ENCODE data around the gene PLCL1. TPM values are rescaled to one million over a fixed set of nuclear protein-coding genes. Genes with fewer than 3 reads are reported as not detected.

PLCL1 gene
- total RNA-seq, 1 experiment from 2014 or later, result 0.07 TPM

GRCh38 chr2:197858607-197859140, 54.3 kb downstream of the PLCL1 start:
- no peak overlapping the region for H3K9ac ChIP-seq (ENCODE audit: low read length)
- no peak overlapping the region for H3K27ac ChIP-seq (ENCODE audit: low read depth, low read length)
- H3K9me3 ChIP-seq (ENCODE audit: control insufficient read depth in 1 of 2, insufficient read depth in 1 of 2, low read depth in 1 of 2, low read length in 2 of 2), result no peaks in the 10 kb centered on the region
- TF ChIP-seq EGR1 (IDR thresholded peaks at IDR 0.05; ENCODE audit: low read depth), result no peak
- TF ChIP-seq, protein P1, sequence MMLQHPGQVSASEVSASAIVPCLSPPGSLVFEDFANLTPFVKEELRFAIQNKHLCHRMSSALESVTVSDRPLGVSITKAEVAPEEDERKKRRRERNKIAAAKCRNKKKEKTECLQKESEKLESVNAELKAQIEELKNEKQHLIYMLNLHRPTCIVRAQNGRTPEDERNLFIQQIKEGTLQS (IDR thresholded peaks at IDR 0.05), result no peak
- TF ChIP-seq ZFX (IDR thresholded peaks at IDR 0.05), result no peak
- no peak for TF ChIP-seq CEBPB (IDR thresholded peaks at IDR 0.05; ENCODE audit: low read depth)
- TF ChIP-seq SIN3A (IDR thresholded peaks at IDR 0.05; ENCODE audit: low read depth), result no peak
- no peak for TF ChIP-seq JUND (IDR thresholded peaks at IDR 0.05)
- TF ChIP-seq, protein P2, sequence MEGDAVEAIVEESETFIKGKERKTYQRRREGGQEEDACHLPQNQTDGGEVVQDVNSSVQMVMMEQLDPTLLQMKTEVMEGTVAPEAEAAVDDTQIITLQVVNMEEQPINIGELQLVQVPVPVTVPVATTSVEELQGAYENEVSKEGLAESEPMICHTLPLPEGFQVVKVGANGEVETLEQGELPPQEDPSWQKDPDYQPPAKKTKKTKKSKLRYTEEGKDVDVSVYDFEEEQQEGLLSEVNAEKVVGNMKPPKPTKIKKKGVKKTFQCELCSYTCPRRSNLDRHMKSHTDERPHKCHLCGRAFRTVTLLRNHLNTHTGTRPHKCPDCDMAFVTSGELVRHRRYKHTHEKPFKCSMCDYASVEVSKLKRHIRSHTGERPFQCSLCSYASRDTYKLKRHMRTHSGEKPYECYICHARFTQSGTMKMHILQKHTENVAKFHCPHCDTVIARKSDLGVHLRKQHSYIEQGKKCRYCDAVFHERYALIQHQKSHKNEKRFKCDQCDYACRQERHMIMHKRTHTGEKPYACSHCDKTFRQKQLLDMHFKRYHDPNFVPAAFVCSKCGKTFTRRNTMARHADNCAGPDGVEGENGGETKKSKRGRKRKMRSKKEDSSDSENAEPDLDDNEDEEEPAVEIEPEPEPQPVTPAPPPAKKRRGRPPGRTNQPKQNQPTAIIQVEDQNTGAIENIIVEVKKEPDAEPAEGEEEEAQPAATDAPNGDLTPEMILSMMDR (IDR thresholded peaks at IDR 0.05 in 2 of 3, conservative IDR thresholded peaks at IDR 0.05 in 1 of 3; ENCODE audit: borderline replicate concordance in 1 of 3, insufficient read depth in 1 of 3, low read depth in 2 of 3, low read length in 2 of 3), result no peak
- no peak for TF ChIP-seq POLR2A (IDR thresholded peaks at IDR 0.05; ENCODE audit: borderline replicate concordance, extremely low read depth, insufficient read depth, insufficient read length)
- no peak for TF ChIP-seq EZH2phosphoT487 (IDR thresholded peaks at IDR 0.05; ENCODE audit: borderline replicate concordance)
- no peak for TF ChIP-seq FOSL1 (IDR thresholded peaks at IDR 0.05; ENCODE audit: low read depth)
- TF ChIP-seq SP1 (IDR thresholded peaks at IDR 0.05; ENCODE audit: low read depth), result no peak
- TF ChIP-seq, protein P3, sequence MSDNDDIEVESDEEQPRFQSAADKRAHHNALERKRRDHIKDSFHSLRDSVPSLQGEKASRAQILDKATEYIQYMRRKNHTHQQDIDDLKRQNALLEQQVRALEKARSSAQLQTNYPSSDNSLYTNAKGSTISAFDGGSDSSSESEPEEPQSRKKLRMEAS (IDR thresholded peaks at IDR 0.05), result no peak
- TF ChIP-seq, protein P4, sequence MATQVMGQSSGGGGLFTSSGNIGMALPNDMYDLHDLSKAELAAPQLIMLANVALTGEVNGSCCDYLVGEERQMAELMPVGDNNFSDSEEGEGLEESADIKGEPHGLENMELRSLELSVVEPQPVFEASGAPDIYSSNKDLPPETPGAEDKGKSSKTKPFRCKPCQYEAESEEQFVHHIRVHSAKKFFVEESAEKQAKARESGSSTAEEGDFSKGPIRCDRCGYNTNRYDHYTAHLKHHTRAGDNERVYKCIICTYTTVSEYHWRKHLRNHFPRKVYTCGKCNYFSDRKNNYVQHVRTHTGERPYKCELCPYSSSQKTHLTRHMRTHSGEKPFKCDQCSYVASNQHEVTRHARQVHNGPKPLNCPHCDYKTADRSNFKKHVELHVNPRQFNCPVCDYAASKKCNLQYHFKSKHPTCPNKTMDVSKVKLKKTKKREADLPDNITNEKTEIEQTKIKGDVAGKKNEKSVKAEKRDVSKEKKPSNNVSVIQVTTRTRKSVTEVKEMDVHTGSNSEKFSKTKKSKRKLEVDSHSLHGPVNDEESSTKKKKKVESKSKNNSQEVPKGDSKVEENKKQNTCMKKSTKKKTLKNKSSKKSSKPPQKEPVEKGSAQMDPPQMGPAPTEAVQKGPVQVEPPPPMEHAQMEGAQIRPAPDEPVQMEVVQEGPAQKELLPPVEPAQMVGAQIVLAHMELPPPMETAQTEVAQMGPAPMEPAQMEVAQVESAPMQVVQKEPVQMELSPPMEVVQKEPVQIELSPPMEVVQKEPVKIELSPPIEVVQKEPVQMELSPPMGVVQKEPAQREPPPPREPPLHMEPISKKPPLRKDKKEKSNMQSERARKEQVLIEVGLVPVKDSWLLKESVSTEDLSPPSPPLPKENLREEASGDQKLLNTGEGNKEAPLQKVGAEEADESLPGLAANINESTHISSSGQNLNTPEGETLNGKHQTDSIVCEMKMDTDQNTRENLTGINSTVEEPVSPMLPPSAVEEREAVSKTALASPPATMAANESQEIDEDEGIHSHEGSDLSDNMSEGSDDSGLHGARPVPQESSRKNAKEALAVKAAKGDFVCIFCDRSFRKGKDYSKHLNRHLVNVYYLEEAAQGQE (IDR thresholded peaks at IDR 0.05; ENCODE audit: low read depth), result no peak
- no peak for TF ChIP-seq ELF1 (IDR thresholded peaks at IDR 0.05; ENCODE audit: borderline replicate concordance, low read depth)
- TF ChIP-seq TCF7L2 (IDR thresholded peaks at IDR 0.05; ENCODE audit: borderline replicate concordance, extremely low read depth, insufficient read depth, insufficient read length), result no peak
- no peak for TF ChIP-seq EZH2 (IDR thresholded peaks at IDR 0.05)
- TF ChIP-seq ZNF274 (IDR thresholded peaks at IDR 0.05; ENCODE audit: low read depth, low read length), result no peak
- TF ChIP-seq CBX3 (IDR thresholded peaks at IDR 0.05; ENCODE audit: low read depth), result no peak
- no peaks in the 10 kb centered on the region for H3K9me2 ChIP-seq (ENCODE audit: insufficient read depth)
- ATAC-seq (no peak), DNase-seq (ENCODE audit: low read depth, low spot score) (no peak)
- no peak overlapping the region for H3K4me2 ChIP-seq (ENCODE audit: low read length)
- POLR2A ChIA-PET, result no interaction called here
- no peaks in the 10 kb centered on the region for H3K36me3 ChIP-seq (ENCODE audit: control insufficient read depth in 1 of 2, insufficient read depth in 2 of 2, low read length in 2 of 2)
- RAD21 ChIA-PET (ENCODE audit: low non-redundant PET in 1 of 2, low total read pairs in 2 of 2, uncharacterized antibody in 2 of 2, unreplicated experiment in 2 of 2), result interaction anchor here in 1 of 2 experiments (0.6 kb wide), 1 partner anchor 57 kb away, joined by 6 read pairs; no protein-coding TSS in a partner anchor
- no peak overlapping the region for H3K4me3 ChIP-seq (replicated peaks in 1 of 2; ENCODE audit: low read depth in 1 of 2, low read length in 2 of 2)
- no peaks in the 10 kb centered on the region for H4K20me1 ChIP-seq (ENCODE audit: insufficient read depth)
- no peak overlapping the region for H2AFZ ChIP-seq (ENCODE audit: low read depth, low read length, poor library complexity, severe bottlenecking)
- CTCF ChIA-PET, result no interaction called here
- H3K4me1 ChIP-seq (ENCODE audit: control insufficient read depth in 1 of 2, insufficient read depth in 2 of 2, low read length in 2 of 2), result no peaks in the 10 kb centered on the region
- H3K79me2 ChIP-seq (ENCODE audit: insufficient read depth, low read length), result no peaks in the 10 kb centered on the region
- intact Hi-C loops (cut with micrococcal nuclease), result no loop called here
- H3K27me3 ChIP-seq (ENCODE audit: insufficient read depth, low read length), result peaks cover 26% of the 10 kb centered on the region
- no TSS peak for BruUV-seq (replicated peaks)

All from HCT116 (cell line).